Activated CD8-positive, alpha-beta T cell treated with anti-CD3 and anti-CD28 coated beads for 36 hours (primary cell): Measurements from ENCODE around the gene ZNF320. TPM values are rescaled to one million over a fixed set of nuclear protein-coding genes. Genes with fewer than 3 reads are reported as not detected.
"Not testable (repeated sequence)": the region's sequence is repeated elsewhere in the genome, so short reads cannot be mapped to it uniquely, and the experiment has no call there.

Source experiments
- ATAC-seq: fragments of 200-7000 bp; cut with Tn5 transposase; one replicate; pipeline ENCODE4 v1.10.0; 2021; ENCODE audit warnings: mild to moderate bottlenecking, moderate library complexity
- CTCF ChIA-PET: fragments of 350-600 bp; sonication (Branson Sonifier 250); formaldehyde crosslinking; loops from one replicate; lab custom pipeline; 2021; ENCODE audit warnings: antibody characterized with exemption; lab: Charles Lee
- POLR2A ChIA-PET: fragments of 350-600 bp; sonication (Branson Sonifier 250); formaldehyde crosslinking; loops from one replicate; lab custom pipeline; 2021; ENCODE audit warnings: antibody characterized with exemption; lab: Charles Lee
- DNase-seq: peaks from one replicate; pipeline ENCODE4 v3.0.0-alpha.2; 2020
- H3K27ac Mint-ChIP-seq: one replicate; pipeline ENCODE4 v1.8.0; 2021; ENCODE audit warnings: mild to moderate bottlenecking, mixed read lengths
- H3K27me3 Mint-ChIP-seq: one replicate; pipeline ENCODE4 v1.8.0; 2021; ENCODE audit warnings: mixed read lengths
- H3K36me3 Mint-ChIP-seq: one replicate; pipeline ENCODE4 v1.8.0; 2021; ENCODE audit warnings: low read depth, mixed read lengths
- H3K4me1 Mint-ChIP-seq: one replicate; pipeline ENCODE4 v1.8.0; 2021; ENCODE audit warnings: low read depth, mixed read lengths
- H3K4me3 Mint-ChIP-seq: one replicate; pipeline ENCODE4 v1.8.0; 2021; ENCODE audit warnings: mild to moderate bottlenecking, moderate library complexity, mixed read lengths
- H3K9me3 Mint-ChIP-seq: one replicate; pipeline ENCODE4 v1.8.0; 2021; ENCODE audit warnings: mixed read lengths
- intact Hi-C: fragments of 100-400 bp; cut with micrococcal nuclease; formaldehyde crosslinking; loops from one replicate; pipeline ENCODE4 v1.10.0; 2022
- total RNA-seq, 2 experiments: library from RNA; stranded (reverse); gene quantifications; one replicate each; pipeline ENCODE4 v1.2.3, GENCODE V29; 2021
- TF ChIP-seq, protein P1 (sequence below): fragments of 200-600 bp; IDR thresholded peaks from one replicate; pipeline ENCODE4 v1.8.0; 2022; ENCODE audit warnings: antibody characterized with exemption, mild to moderate bottlenecking

ZNF320 gene
- total RNA-seq, 2 experiments from 2014 or later = 7.0 to 9.4 TPM

DNA sequence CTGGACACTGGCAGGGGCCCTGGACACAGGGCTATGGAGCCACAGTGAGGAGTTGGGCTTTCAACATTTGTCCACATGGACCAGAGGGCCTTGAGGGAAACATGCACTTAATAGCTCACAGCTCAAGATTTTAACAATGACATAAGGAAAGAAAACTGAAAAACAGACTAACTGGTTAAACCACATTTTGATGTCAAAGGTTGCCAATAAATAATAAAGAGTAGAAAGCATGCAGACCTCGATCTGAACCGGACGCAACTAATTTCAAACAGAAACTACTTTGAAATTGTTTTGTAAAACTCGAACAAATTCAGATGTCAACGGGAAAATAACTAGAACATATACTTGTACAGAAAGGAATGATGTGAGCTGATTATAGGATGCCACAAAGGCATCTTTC is 41.3 kb upstream of the ZNF320 start:
- H3K27me3 Mint-ChIP-seq = no peaks in the 10 kb centered on the region
- ChIA-PET POLR2A (no interaction called here), CTCF (no interaction called here)
- peaks cover 42% of the 10 kb centered on the region for H3K36me3 Mint-ChIP-seq
- ATAC-seq (no peak), DNase-seq (no peak)
- intact Hi-C loops = no loop called here
- no peak overlapping the region for H3K27ac Mint-ChIP-seq
- peaks cover 40% of the 10 kb centered on the region for H3K4me1 Mint-ChIP-seq
- peaks cover 7% of the 10 kb centered on the region for H3K9me3 Mint-ChIP-seq
- TF ChIP-seq, protein P1, sequence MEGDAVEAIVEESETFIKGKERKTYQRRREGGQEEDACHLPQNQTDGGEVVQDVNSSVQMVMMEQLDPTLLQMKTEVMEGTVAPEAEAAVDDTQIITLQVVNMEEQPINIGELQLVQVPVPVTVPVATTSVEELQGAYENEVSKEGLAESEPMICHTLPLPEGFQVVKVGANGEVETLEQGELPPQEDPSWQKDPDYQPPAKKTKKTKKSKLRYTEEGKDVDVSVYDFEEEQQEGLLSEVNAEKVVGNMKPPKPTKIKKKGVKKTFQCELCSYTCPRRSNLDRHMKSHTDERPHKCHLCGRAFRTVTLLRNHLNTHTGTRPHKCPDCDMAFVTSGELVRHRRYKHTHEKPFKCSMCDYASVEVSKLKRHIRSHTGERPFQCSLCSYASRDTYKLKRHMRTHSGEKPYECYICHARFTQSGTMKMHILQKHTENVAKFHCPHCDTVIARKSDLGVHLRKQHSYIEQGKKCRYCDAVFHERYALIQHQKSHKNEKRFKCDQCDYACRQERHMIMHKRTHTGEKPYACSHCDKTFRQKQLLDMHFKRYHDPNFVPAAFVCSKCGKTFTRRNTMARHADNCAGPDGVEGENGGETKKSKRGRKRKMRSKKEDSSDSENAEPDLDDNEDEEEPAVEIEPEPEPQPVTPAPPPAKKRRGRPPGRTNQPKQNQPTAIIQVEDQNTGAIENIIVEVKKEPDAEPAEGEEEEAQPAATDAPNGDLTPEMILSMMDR = no peak
- peak overlapping the region; percentile 27 for H3K4me3 Mint-ChIP-seq

GRCh38 chr19:52936954-52937325 is 39.5 kb upstream of the ZNF320 start:
- peaks cover 7% of the 10 kb centered on the region for H3K9me3 Mint-ChIP-seq
- TF ChIP-seq, protein P1 = no peak
- DNase-seq (no peak), ATAC-seq (no peak)
- ChIA-PET POLR2A (no interaction called here), CTCF (no interaction called here)
- no peak overlapping the region for H3K4me3 Mint-ChIP-seq
- intact Hi-C loops = no loop called here
- H3K27me3 Mint-ChIP-seq = no peaks in the 10 kb centered on the region
- no peak overlapping the region for H3K27ac Mint-ChIP-seq
- H3K4me1 Mint-ChIP-seq = peaks cover 40% of the 10 kb centered on the region
- peaks cover 54% of the 10 kb centered on the region for H3K36me3 Mint-ChIP-seq

DNA sequence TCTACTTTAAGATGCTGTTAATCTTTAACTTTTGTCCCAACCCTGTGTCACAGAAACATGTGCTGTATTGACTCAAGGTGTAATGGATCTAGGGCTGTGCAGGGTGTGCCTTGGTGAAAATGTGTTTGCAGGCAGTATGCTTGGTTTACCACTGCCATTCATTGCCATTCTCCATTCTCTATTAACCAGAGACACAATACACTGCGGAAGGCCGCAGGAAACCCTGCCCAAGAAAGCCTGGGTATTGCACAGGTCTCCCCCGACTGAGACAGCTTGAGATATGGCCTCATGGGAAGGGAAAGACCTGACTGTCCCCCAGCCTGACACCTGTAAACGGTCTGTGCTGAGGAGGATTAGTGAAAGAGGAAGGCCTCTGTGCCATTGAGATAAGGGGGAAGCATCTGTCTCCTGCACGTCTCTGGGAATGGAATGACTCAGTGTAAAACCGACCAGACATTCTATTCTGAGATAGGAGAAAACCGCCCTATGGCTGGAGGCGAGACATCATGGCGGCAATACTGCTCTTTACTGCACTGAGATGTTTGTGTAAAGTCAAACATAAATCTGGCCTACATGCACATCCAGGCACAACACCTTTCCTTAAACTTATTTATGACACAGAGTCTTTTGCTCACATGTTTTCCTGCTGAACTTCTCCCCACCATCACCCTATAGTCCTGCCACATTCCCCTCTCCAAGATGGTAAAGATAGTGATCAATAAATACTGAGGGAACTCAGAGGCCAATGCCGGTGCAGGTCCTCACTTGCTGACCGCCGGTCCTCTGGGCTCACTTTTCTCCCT is 38.9 kb upstream of the ZNF320 start:
- DNase-seq (no peak), ATAC-seq (no peak)
- POLR2A ChIA-PET = no interaction called here
- TF ChIP-seq, protein P1 = no peak
- Mint-ChIP-seq H3K36me3 (peaks cover 57% of the 10 kb centered on the region), H3K27ac (no peak overlapping the region), H3K9me3 (peaks cover 7% of the 10 kb centered on the region), H3K27me3 (no peaks in the 10 kb centered on the region), H3K4me1 (peaks cover 34% of the 10 kb centered on the region), H3K4me3 (no peak overlapping the region)
- CTCF ChIA-PET = no interaction called here
- intact Hi-C loops = no loop called here

GRCh38 chr19:52935434-52935833 is 38.0 kb upstream of the ZNF320 start:
- intact Hi-C loops = no loop called here
- ChIA-PET CTCF (no interaction called here), POLR2A (interaction anchor here (0.8 to 1.0 kb wide), 2 partner anchors 9 to 27 kb away, joined by 3 read pairs; partner anchors contain the start of gene ZNF816)
- peaks cover 7% of the 10 kb centered on the region for H3K9me3 Mint-ChIP-seq
- H3K4me3 Mint-ChIP-seq = no peak overlapping the region
- no peak overlapping the region for H3K27ac Mint-ChIP-seq
- peaks cover 58% of the 10 kb centered on the region for H3K36me3 Mint-ChIP-seq
- H3K4me1 Mint-ChIP-seq = peaks cover 28% of the 10 kb centered on the region
- no peaks in the 10 kb centered on the region for H3K27me3 Mint-ChIP-seq
- ATAC-seq (peak; percentile 39), DNase-seq (peak; percentile 50)
- TF ChIP-seq, protein P1 = no peak

- ATAC-seq, H3K27ac Mint-ChIP-seq, DNase-seq, H3K27me3 Mint-ChIP-seq, intact Hi-C loops, CTCF ChIA-PET, H3K9me3 Mint-ChIP-seq, H3K4me3 Mint-ChIP-seq: not testable (repeated sequence)
- Mint-ChIP-seq H3K36me3 (peaks cover 25% of the 10 kb centered on the region), H3K4me1 (peaks cover 22% of the 10 kb centered on the region)
- POLR2A ChIA-PET = interaction anchor here (0.6 kb wide), 1 partner anchor 34 kb away, joined by 3 read pairs; no protein-coding TSS in a partner anchor
These were observed 27.2 kb upstream of the ZNF320 start for GRCh38 chr19:52924641-52925040.
